H1 (cell line): ENCODE results near the gene SLCO2A1. TPM values are rescaled to one million over a fixed set of nuclear protein-coding genes. Genes with fewer than 3 reads are reported as not detected.
A peak's percentile ranks its signal among the peaks of the same experiment; 100 is the strongest.

Experiments used
- CTCF ChIA-PET: fragments of 300-600 bp; sonication (Branson Sonifier 250); formaldehyde crosslinking; loops from one replicate; lab custom pipeline; 2021; ENCODE audit not compliant: partially characterized antibody; lab: Charles Lee
- POLR2A ChIA-PET: fragments of 300-600 bp; sonication (Branson Sonifier 250); formaldehyde crosslinking; loops from one replicate; lab custom pipeline; 2021; ENCODE audit warnings: inconsistent platforms; ENCODE audit not compliant: partially characterized antibody; lab: Charles Lee
- DNase-seq, 2 experiments: peaks; one replicate each; pipeline versions ENCODE4 v3.0.0 to v3.0.0-alpha.2; 2010 to 2022; ENCODE audit warnings: low spot score in 2 of 2, low read depth in 1 of 2, mixed read lengths in 1 of 2
- FAIRE-seq: peaks from 2 replicates; lab custom pipeline; 2011; peaks lifted over from hg19 to GRCh38; lab: Jason Lieb, UNC
- H2AFZ ChIP-seq: 2 replicates; pipeline ENCODE4 v1.8.1; 2012; ENCODE audit warnings: low read length, inconsistent platforms
- H2AK5ac ChIP-seq: 2 replicates; pipeline ENCODE4 v1.6.1; 2013; ENCODE audit warnings: low read depth, low read length
- H2BK120ac ChIP-seq: replicated peaks from 2 replicates; pipeline ENCODE3; 2013; ENCODE audit warnings: low read depth, low read length, inconsistent platforms
- H2BK12ac ChIP-seq: 2 replicates; pipeline ENCODE4 v1.6.1; 2013; ENCODE audit warnings: low read depth, low read length
- H2BK15ac ChIP-seq: 2 replicates; pipeline ENCODE4 v1.6.1; 2013; ENCODE audit warnings: low read length
- H2BK20ac ChIP-seq: 2 replicates; pipeline ENCODE4 v1.6.1; 2013; ENCODE audit warnings: low read length
- H2BK5ac ChIP-seq: 2 replicates; pipeline ENCODE4 v1.6.1; 2013; ENCODE audit warnings: low read depth, low read length
- H3K14ac ChIP-seq: 2 replicates; pipeline ENCODE4 v1.6.1; 2013; ENCODE audit warnings: inconsistent platforms; ENCODE audit not compliant: insufficient read length
- H3K18ac ChIP-seq: 2 replicates; pipeline ENCODE4 v1.6.1; 2013; ENCODE audit warnings: low read length; ENCODE audit errors: extremely low read depth
- H3K23ac ChIP-seq: 2 replicates; pipeline ENCODE4 v1.6.1; 2013; ENCODE audit warnings: inconsistent platforms; ENCODE audit not compliant: insufficient read length
- H3K23me2 ChIP-seq: 2 replicates; pipeline ENCODE4 v1.6.1; 2013; ENCODE audit warnings: low read depth, low read length
- H3K27ac ChIP-seq: 2 replicates; pipeline ENCODE4 v1.6.1; 2011; ENCODE audit warnings: low read depth, low read length, inconsistent platforms
- H3K27me3 ChIP-seq, 4 experiments: replicated peaks in 1 of 4; 1 replicate in 1 of 4; 2 replicates in 3 of 4; pipeline versions ENCODE4 v1.6.1 to v1.8.1; 2011 to 2013; ENCODE audit warnings: low read length in 3 of 4, mild to moderate bottlenecking in 3 of 4, inconsistent platforms in 2 of 4, mixed read lengths in 2 of 4, moderate library complexity in 1 of 4; ENCODE audit not compliant: control insufficient read depth in 3 of 4, insufficient read depth in 3 of 4; ENCODE audit errors: extremely low read depth in 1 of 4
- H3K36me3 ChIP-seq, 4 experiments: 2 replicates each; pipeline versions ENCODE4 v1.6.1 to v1.8.1; 2011 to 2013; ENCODE audit warnings: mild to moderate bottlenecking in 4 of 4, low read length in 3 of 4, moderate library complexity in 2 of 4, control low read depth in 1 of 4, inconsistent platforms in 1 of 4; ENCODE audit not compliant: insufficient read depth in 4 of 4, control insufficient read depth in 2 of 4
- H3K4ac ChIP-seq: replicated peaks from 2 replicates; pipeline ENCODE3; 2013; ENCODE audit warnings: low read length, low read depth, mixed read lengths, inconsistent platforms; ENCODE audit not compliant: insufficient read length
- H3K4me1 ChIP-seq, 4 experiments: replicated peaks in 1 of 4; 1 replicate in 1 of 4; 2 replicates in 3 of 4; pipeline versions ENCODE4 v1.6.1 to v1.8.1; 2011 to 2013; ENCODE audit warnings: low read length in 3 of 4, inconsistent platforms in 2 of 4, mixed read lengths in 1 of 4; ENCODE audit not compliant: insufficient read depth in 4 of 4, control insufficient read depth in 3 of 4
- H3K4me2 ChIP-seq, 2 experiments: 2 replicates each; pipeline versions ENCODE4 v1.6.1 to v1.8.1; 2011 to 2013; ENCODE audit warnings: low read depth in 2 of 2, low read length in 2 of 2, control low read depth in 1 of 2, inconsistent platforms in 1 of 2, mild to moderate bottlenecking in 1 of 2; ENCODE audit not compliant: insufficient read depth in 1 of 2
- H3K4me3 ChIP-seq, 4 experiments: fragments of 200-600, 300-600 bp in 1 of 4; sonication (generic), shearing (Covaris generic), sonication (Bioruptor Twin) in 1 of 4; 2 replicates each; pipeline versions ENCODE4 v1.5.1 to v1.8.1; 2011 to 2016; ENCODE audit warnings: low read length in 4 of 4, low read depth in 3 of 4, control low read depth in 2 of 4, inconsistent platforms in 2 of 4, mild to moderate bottlenecking in 2 of 4, mixed read lengths in 1 of 4, moderate library complexity in 1 of 4; ENCODE audit not compliant: insufficient read depth in 2 of 4; ENCODE audit errors: extremely low read depth in 1 of 4
- H3K56ac ChIP-seq: replicated peaks from 2 replicates; pipeline ENCODE3; 2013; ENCODE audit warnings: low read depth, mild to moderate bottlenecking, mixed read lengths, low read length, inconsistent platforms; ENCODE audit not compliant: insufficient read length
- H3K79me1 ChIP-seq: 2 replicates; pipeline ENCODE4 v1.6.1; 2013; ENCODE audit warnings: low read depth, low read length, control low read depth
- H3K79me2 ChIP-seq, 2 experiments: 2 replicates each; pipeline versions ENCODE4 v1.6.1 to v1.8.1; 2012 to 2013; ENCODE audit warnings: low read length in 2 of 2, mild to moderate bottlenecking in 2 of 2, inconsistent platforms in 1 of 2; ENCODE audit not compliant: insufficient read depth in 2 of 2, control insufficient read depth in 1 of 2
- H3K9ac ChIP-seq, 4 experiments: replicated peaks in 1 of 4; 1 replicate in 1 of 4; 2 replicates in 3 of 4; pipeline versions ENCODE4 v1.6.1 to v1.8.1; 2011 to 2013; ENCODE audit warnings: low read depth in 3 of 4, low read length in 3 of 4, control low read depth in 2 of 4, mild to moderate bottlenecking in 2 of 4, moderate library complexity in 2 of 4, inconsistent platforms in 1 of 4; ENCODE audit errors: extremely low read depth in 1 of 4
- H3K9me3 ChIP-seq, 2 experiments: 2 replicates each; pipeline versions ENCODE4 v1.6.1 to v1.8.1; 2012 to 2013; ENCODE audit warnings: mild to moderate bottlenecking in 2 of 2, moderate library complexity in 2 of 2, control low read depth in 1 of 2, inconsistent platforms in 1 of 2, low read depth in 1 of 2, low read length in 1 of 2, mixed read lengths in 1 of 2; ENCODE audit not compliant: insufficient read depth in 2 of 2
- H4K20me1 ChIP-seq, 2 experiments: replicated peaks in 1 of 2; 2 replicates each; pipeline versions ENCODE3 to v1.8.1; 2011 to 2013; ENCODE audit warnings: inconsistent platforms in 2 of 2, low read length in 2 of 2, mild to moderate bottlenecking in 1 of 2; ENCODE audit not compliant: insufficient read depth in 2 of 2, control insufficient read depth in 1 of 2
- H4K5ac ChIP-seq: 2 replicates; pipeline ENCODE4 v1.6.1; 2013; ENCODE audit warnings: low read length, low read depth, mixed read lengths, inconsistent platforms; ENCODE audit not compliant: insufficient read length
- H4K8ac ChIP-seq: 2 replicates; pipeline ENCODE4 v1.8.0; 2013; ENCODE audit warnings: mild to moderate bottlenecking, moderate library complexity, low read length, inconsistent platforms; ENCODE audit not compliant: insufficient read depth; ENCODE audit errors: extremely low read depth
- H4K91ac ChIP-seq: replicated peaks from 2 replicates; pipeline ENCODE3; 2013; ENCODE audit warnings: low read length, mixed read lengths, inconsistent platforms; ENCODE audit not compliant: insufficient read length
- BACH1 ChIP-seq: IDR thresholded peaks from 2 replicates; pipeline ENCODE4 v1.6.1; 2012; ENCODE audit warnings: low read length, improper control_type of control experiment
- BCL11A ChIP-seq, 2 experiments: IDR thresholded peaks; one replicate each; pipeline ENCODE4 v1.6.1; 2011; ENCODE audit warnings: low read depth in 2 of 2, low read length in 2 of 2, mild to moderate bottlenecking in 2 of 2
- EP300 ChIP-seq, 2 experiments: IDR thresholded peaks; 1 replicate in 1 of 2; 2 replicates in 1 of 2; pipeline ENCODE4 v1.6.1; 2011 to 2012; ENCODE audit warnings: low read depth in 2 of 2, low read length in 2 of 2, mild to moderate bottlenecking in 2 of 2, borderline replicate concordance in 1 of 2, inconsistent platforms in 1 of 2, moderate library complexity in 1 of 2
- RAD21 ChIP-seq, 2 experiments: IDR thresholded peaks in 1 of 2; conservative IDR thresholded peaks in 1 of 2; 2 replicates each; pipeline ENCODE4 v1.6.1; 2011; ENCODE audit warnings: low read depth in 2 of 2, low read length in 2 of 2, improper control_type of control experiment in 1 of 2, inconsistent platforms in 1 of 2, mild to moderate bottlenecking in 1 of 2, moderate library complexity in 1 of 2
- SIN3A ChIP-seq, 2 experiments: IDR thresholded peaks in 1 of 2; conservative IDR thresholded peaks in 1 of 2; 2 replicates each; pipeline ENCODE4 v1.6.1; 2011 to 2012; ENCODE audit warnings: low read length in 2 of 2, improper control_type of control experiment in 1 of 2, low read depth in 1 of 2, mild to moderate bottlenecking in 1 of 2
- TAF7 ChIP-seq: optimal IDR thresholded peaks from 2 replicates; pipeline ENCODE3; 2011; ENCODE audit warnings: low read depth, mild to moderate bottlenecking, inconsistent platforms, low read length, moderate library complexity, borderline replicate concordance
- TBP ChIP-seq: IDR thresholded peaks from 2 replicates; pipeline ENCODE4 v1.6.1; 2011; ENCODE audit warnings: low read depth, low read length, improper control_type of control experiment
- WGBS, 2 experiments: shearing (Covaris generic) in 1 of 2; methylation state at CpG; one replicate each; pipeline versions ENCODE4 v1.1.6 to v1.1.7; 2013 to 2015; ENCODE audit warnings: low lambda C conversion rate in 2 of 2, mixed read lengths in 2 of 2, inconsistent platforms in 1 of 2, low coverage in 1 of 2, missing lambda C conversion rate in 1 of 2; ENCODE audit not compliant: insufficient replicate concordance in 2 of 2, insufficient coverage in 1 of 2, insufficient read length in 1 of 2; ENCODE audit errors: extremely low coverage in 1 of 2, missing lambda C conversion rate in 1 of 2; 5-methylcytosine and 5-hydroxymethylcytosine counted together
- polyA plus RNA-seq, 7 experiments: library from polyadenylated mRNA; depleted of rRNA in 3 of 7; stranded (reverse) in 5 of 7; unstranded in 2 of 7; fragments of >200 nt in 5 of 7; fragments of 200-250 nt in 2 of 7; gene quantifications; 1 replicate in 5 of 7; 2 replicates in 1 of 7; 4 replicates in 1 of 7; pipeline versions ENCODE4 v1.2.1 to v1.2.3, GENCODE V29; 2011 to 2013; ENCODE audit warnings: missing spikeins in 2 of 7, mixed read lengths in 2 of 7
- total RNA-seq: library from RNA; stranded (reverse); fragmentation: NEBNext Ultra II Directional; extraction: Animal tissue kit (Norgen Biotek cat#: 25700); gene quantifications from 2 replicates; pipeline ENCODE4 v1.2.1, GENCODE V29; 2021

The SLCO2A1 gene
- total and polyA plus RNA-seq, 2 of the 8 experiments (the other 6 are each of a cell fraction or from before 2014, with no cell fraction given): 1.1 to 2.3 TPM

DNA sequence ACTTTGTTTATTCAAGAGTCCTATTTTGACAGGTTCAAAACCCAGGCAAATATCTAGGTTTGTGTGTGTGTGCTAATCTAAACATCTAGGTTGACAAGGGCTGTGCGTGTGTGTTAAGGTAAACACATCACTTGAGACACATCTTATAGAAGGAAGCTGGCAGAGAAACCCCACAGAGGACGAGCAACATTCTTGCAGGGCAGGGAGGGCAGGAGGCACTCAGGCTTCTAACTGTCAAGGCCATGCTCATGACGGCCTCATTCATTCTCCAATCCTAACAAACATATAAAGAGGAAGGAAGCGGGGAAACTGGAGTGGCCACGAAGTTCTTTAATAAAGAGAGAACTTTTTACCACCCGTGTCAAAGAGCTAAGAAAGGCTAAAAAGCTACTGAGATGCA is 43.4 kb downstream of the SLCO2A1 start:
- Histone ChIP-seq H2BK20ac (no peak overlapping the region), H3K79me1 (no peaks in the 10 kb centered on the region), H3K4me2 (no peak overlapping the region), H3K27me3 (peaks cover 0 to 6% (median 0%) of the 10 kb centered on the region in 4 experiments; a peak in 3 of 7 replicates), H4K8ac (no peak overlapping the region), H3K23ac (no peak overlapping the region), H3K9me3 (no peaks in the 10 kb centered on the region), H3K18ac (no peak overlapping the region), H2BK12ac (no peak overlapping the region), H3K36me3 (no peaks in the 10 kb centered on the region), H2BK15ac (no peak overlapping the region; the same call in 1 of the 2 replicates), H3K4me1 (peaks cover 3 to 20% (median 8%) of the 10 kb centered on the region in 4 experiments; a peak in 5 of 7 replicates), H2AFZ (no peak overlapping the region), H3K56ac (no peak overlapping the region), H3K4ac (no peak overlapping the region), H3K9ac (no peak overlapping the region), H3K79me2 (no peaks in the 10 kb centered on the region), H4K91ac (no peak overlapping the region), H4K5ac (no peak overlapping the region), H3K23me2 (no peaks in the 10 kb centered on the region; the same call in 1 of the 2 replicates), H2AK5ac (no peak overlapping the region), H2BK5ac (0 out of 2 replicates have a peak overlapping the region, but pooled peaks have one; percentile 2), H3K14ac (no peak overlapping the region), H4K20me1 (no peaks in the 10 kb centered on the region), H3K4me3 (no peak overlapping the region), H2BK120ac (no peak overlapping the region), H3K27ac (no peak overlapping the region)
- no peak for FAIRE-seq
- no peak for TF ChIP-seq SIN3A (conservative IDR thresholded peaks at IDR 0.05 in 1 of 2, IDR thresholded peaks at IDR 0.05 in 1 of 2; ENCODE audit: low read depth in 1 of 2, low read length in 2 of 2)
- TF ChIP-seq TAF7: no peak
- no peak for TF ChIP-seq EP300 (IDR thresholded peaks at IDR 0.05; ENCODE audit: borderline replicate concordance in 1 of 2, low read depth in 2 of 2, low read length in 2 of 2)
- TF ChIP-seq BCL11A (IDR thresholded peaks at IDR 0.05; ENCODE audit: low read depth in 2 of 2, low read length in 2 of 2): no peak
- TF ChIP-seq BACH1: no peak
- no peak for TF ChIP-seq TBP
- TF ChIP-seq RAD21 (IDR thresholded peaks at IDR 0.05 in 1 of 2, conservative IDR thresholded peaks at IDR 0.05 in 1 of 2; ENCODE audit: low read depth in 2 of 2, low read length in 2 of 2): no peak
- DNase-seq: no peak
- POLR2A ChIA-PET: interaction anchor here (1.6 kb wide), 1 partner anchor 14 kb away, joined by 5 read pairs; no protein-coding TSS in a partner anchor
- 81% methylated on average over 6 of the region's 6 CpGs; no CpG with 5 or more reads in 1 of the 2 experiments for WGBS, 2 experiments
- CTCF ChIA-PET: interaction anchor here (1.0 kb wide), 1 partner anchor 21 kb away, joined by 4 read pairs; no protein-coding TSS in a partner anchor
